Vagina (tissue), 2 donors: ENCODE measurements around the gene SH3BGRL2. TPM values are rescaled to one million over a fixed set of nuclear protein-coding genes. Genes with fewer than 3 reads are reported as not detected.
"Not testable (repeated sequence)": the region's sequence is repeated elsewhere in the genome, so short reads cannot be mapped to it uniquely, and the experiment has no call there.

Experiments
- DNase-seq, 2 donors: peaks; one replicate each; pipeline ENCODE4 v3.0.0-alpha.2; 2017; ENCODE audit errors: extremely low spot score in 2 of 2
- H3K27ac ChIP-seq: fragments of 200-600 bp; sonication (generic); one replicate; pipeline ENCODE4 v1.5.1; 2019
- H3K27me3 ChIP-seq: fragments of 200-600 bp; sonication (generic); one replicate; pipeline ENCODE4 v1.5.1; 2019
- H3K36me3 ChIP-seq, 2 donors: fragments of 200-600 bp; sonication (generic); one replicate each; pipeline ENCODE4 v1.5.1; 2017 to 2019
- H3K4me1 ChIP-seq: fragments of 200-600 bp; sonication (generic); one replicate; pipeline ENCODE4 v1.5.1; 2019
- H3K4me3 ChIP-seq, 2 donors: fragments of 200-600 bp; sonication (generic); 1 replicate in 1 of 2; 2 replicates in 1 of 2; pipeline ENCODE4 v1.5.1; 2016 to 2019
- H3K9me3 ChIP-seq: fragments of 200-600 bp; sonication (generic); one replicate; pipeline ENCODE4 v1.5.1; 2019
- POLR2A ChIP-seq, 2 donors: fragments of 450-650 bp; IDR thresholded peaks; one replicate each; pipeline ENCODE4 v1.6.1; 2017; ENCODE audit warnings: antibody characterized with exemption in 2 of 2, mild to moderate bottlenecking in 2 of 2, moderate library complexity in 2 of 2
- POLR2AphosphoS5 ChIP-seq, 2 donors: sonication (generic); formaldehyde crosslinking; IDR thresholded peaks; one replicate each; pipeline ENCODE4 v1.9.0; 2017; ENCODE audit warnings: antibody characterized with exemption in 2 of 2, mild to moderate bottlenecking in 2 of 2, low read depth in 1 of 2; ENCODE audit not compliant: insufficient read depth in 1 of 2
- intact Hi-C: fragments of 100-400 bp; cut with DNase I; formaldehyde crosslinking; loops from one replicate; pipeline ENCODE4 v1.15.1; 2023
- total RNA-seq: library from RNA; depleted of rRNA; stranded (reverse); fragments of >200 nt; gene quantifications from one replicate; pipeline ENCODE4 v1.2.3, GENCODE V29; 2016
- TF ChIP-seq, protein P1 (sequence below), 3 experiments: fragments of 450-650 bp in 2 of 3; fragments of 200-600 bp in 1 of 3; sonication (generic) in 1 of 3; IDR thresholded peaks; one replicate each; pipeline ENCODE4 v1.5.1; 2017 to 2019; ENCODE audit warnings: antibody characterized with exemption in 3 of 3, mild to moderate bottlenecking in 2 of 3, moderate library complexity in 2 of 3

The SH3BGRL2 gene
- total RNA-seq, 1 donor from 2014 or later, result 38.3 TPM

DNA sequence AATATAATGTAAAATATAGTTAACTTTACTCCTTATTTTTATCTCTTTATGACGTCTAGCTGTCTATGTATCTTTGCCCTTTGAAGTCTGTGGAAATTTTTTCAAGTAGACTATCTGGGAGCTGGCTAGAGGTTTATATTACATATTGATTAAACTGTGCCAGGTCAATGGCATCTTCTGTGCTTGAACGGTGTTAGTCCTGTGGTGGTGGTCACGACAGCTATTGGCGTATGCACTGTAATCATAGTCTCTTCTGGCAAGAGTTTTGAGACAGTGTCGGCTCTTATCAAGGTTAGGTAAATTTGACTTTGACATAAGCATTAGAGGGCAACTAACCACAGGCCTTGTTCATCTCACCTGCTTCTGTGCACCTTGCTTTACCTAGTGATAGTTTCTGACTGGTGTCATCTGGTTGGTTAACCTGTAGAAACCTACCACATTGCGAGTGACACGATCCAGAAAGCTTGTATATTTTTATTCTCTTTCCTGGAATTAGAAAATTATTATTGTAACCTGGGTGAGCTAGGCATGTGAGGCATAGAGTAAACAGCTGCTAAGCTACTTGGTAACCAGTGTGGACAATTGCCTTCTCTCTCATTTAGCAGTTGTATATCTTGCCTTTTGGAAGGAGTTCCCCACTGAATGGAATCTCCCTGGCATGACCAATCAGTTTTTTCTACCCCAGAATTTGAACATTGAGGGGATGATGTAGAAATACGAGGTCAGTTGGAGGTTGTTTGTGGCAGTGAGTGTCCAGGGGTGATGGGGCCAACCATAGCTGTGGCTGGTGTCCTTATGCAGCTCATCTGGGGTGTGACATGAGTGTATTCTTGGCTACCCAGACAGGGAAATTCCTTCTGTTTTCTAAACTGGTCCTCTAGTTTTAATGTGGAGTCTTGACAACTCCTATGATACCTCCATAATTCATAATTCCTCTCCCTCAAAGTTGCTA is 45.9 kb downstream of the SH3BGRL2 start:
- intact Hi-C loops, result no loop called here
- no peak for DNase-seq
- H3K4me1 ChIP-seq, result peaks cover 5% of the 10 kb centered on the region
- no peaks in the 10 kb centered on the region for H3K27me3 ChIP-seq
- no peaks in the 10 kb centered on the region for H3K9me3 ChIP-seq
- H3K36me3 ChIP-seq, result no peaks in the 10 kb centered on the region
- no peak for TF ChIP-seq POLR2AphosphoS5 (IDR thresholded peaks at IDR 0.05; ENCODE audit: insufficient read depth in 1 of 2, low read depth in 1 of 2)
- no peak for TF ChIP-seq POLR2A (IDR thresholded peaks at IDR 0.05)
- TF ChIP-seq, protein P1, sequence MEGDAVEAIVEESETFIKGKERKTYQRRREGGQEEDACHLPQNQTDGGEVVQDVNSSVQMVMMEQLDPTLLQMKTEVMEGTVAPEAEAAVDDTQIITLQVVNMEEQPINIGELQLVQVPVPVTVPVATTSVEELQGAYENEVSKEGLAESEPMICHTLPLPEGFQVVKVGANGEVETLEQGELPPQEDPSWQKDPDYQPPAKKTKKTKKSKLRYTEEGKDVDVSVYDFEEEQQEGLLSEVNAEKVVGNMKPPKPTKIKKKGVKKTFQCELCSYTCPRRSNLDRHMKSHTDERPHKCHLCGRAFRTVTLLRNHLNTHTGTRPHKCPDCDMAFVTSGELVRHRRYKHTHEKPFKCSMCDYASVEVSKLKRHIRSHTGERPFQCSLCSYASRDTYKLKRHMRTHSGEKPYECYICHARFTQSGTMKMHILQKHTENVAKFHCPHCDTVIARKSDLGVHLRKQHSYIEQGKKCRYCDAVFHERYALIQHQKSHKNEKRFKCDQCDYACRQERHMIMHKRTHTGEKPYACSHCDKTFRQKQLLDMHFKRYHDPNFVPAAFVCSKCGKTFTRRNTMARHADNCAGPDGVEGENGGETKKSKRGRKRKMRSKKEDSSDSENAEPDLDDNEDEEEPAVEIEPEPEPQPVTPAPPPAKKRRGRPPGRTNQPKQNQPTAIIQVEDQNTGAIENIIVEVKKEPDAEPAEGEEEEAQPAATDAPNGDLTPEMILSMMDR (IDR thresholded peaks at IDR 0.05), result no peak
- no peak overlapping the region for H3K27ac ChIP-seq
- H3K4me3 ChIP-seq, result no peak overlapping the region

DNA sequence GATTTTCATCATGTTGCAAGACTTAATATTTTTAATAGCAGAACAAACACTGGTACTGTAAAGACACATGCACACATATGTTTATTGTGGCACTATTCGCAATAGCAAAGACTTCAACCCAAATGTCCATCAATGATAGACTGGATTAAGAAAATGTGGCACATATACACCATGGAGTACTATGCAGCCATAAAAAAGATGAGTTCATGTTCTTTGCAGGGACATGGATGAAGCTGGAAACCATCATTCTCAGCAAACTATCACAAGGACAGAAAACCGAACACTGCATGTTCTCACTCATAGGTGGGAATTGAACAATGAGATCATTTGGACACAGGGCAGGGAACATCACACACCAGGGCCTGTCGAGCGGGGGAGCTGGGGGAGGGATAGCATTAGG is 51.6 kb downstream of the SH3BGRL2 start:
- H3K4me3 ChIP-seq, DNase-seq, H3K27ac ChIP-seq, intact Hi-C loops, H3K4me1 ChIP-seq, H3K36me3 ChIP-seq, H3K27me3 ChIP-seq, H3K9me3 ChIP-seq: not testable (repeated sequence)

DNA sequence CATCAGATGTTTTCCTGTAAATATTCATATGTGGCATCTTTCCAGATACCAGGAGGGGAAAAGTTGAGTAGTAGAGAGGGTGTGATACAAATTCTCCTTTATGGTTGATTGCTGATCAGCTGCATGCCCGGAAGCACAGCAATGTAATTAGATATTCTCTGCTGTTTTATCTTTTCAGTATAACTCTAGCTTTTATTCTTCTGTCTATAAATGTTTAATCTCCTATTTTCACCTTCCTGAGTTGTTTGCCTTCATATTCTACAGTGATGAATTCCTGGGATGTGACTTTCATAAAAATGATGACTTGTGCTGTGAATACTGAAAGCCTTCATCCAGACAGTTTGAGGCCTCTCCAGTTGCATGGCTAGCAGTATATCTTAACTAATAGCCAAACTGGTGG is 53.7 kb downstream of the SH3BGRL2 start:
- H3K4me3 ChIP-seq, result no peak overlapping the region
- intact Hi-C loops, result no loop called here

DNA sequence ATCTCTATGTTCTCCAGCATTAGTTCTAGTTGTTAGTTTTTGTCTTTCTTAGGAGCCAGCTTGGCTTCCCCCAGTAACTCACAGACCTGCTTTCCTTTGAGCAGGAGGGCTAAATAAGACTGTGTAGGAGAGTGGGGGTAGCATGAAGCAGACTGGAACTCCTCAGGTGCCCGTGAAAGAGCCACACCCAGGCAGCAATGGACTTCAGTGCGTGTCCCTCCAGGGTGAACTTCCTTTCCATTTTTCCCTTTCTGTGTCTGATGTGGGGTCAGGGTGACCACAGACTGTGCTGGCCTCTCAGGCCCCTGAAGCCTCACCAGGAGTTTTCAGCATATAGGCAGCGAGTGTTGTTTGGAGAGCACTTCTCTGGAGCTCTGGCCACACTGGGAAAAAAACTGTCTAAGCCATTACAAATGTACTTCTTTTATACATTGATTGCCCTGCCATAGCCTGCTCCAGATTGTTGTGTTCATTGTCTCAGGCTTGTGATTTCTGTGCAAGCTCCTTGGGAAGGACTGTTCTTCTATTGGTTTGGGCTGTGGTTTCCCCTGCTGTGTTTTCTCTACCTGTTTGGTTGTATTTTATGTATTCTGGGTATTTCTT is 55.7 kb downstream of the SH3BGRL2 start:
- intact Hi-C loops, result no loop called here
- H3K27ac ChIP-seq, result peak overlapping the region; percentile 37
- H3K36me3 ChIP-seq, result no peaks in the 10 kb centered on the region
- H3K27me3 ChIP-seq, result no peaks in the 10 kb centered on the region
- TF ChIP-seq, protein P1 (IDR thresholded peaks at IDR 0.05), result no peak
- TF ChIP-seq POLR2AphosphoS5 (IDR thresholded peaks at IDR 0.05; ENCODE audit: insufficient read depth in 1 of 2, low read depth in 1 of 2), result no peak
- H3K4me3 ChIP-seq, result no peak overlapping the region
- no peak for DNase-seq
- no peaks in the 10 kb centered on the region for H3K4me1 ChIP-seq
- no peaks in the 10 kb centered on the region for H3K9me3 ChIP-seq

More for the DNA sequence above, 53.7 kb downstream of the SH3BGRL2 start:
- H3K4me1 ChIP-seq, result no peaks in the 10 kb centered on the region
- no peak overlapping the region for H3K27ac ChIP-seq
- H3K9me3 ChIP-seq, result no peaks in the 10 kb centered on the region
- H3K27me3 ChIP-seq, result no peaks in the 10 kb centered on the region
- DNase-seq, result no peak
- no peaks in the 10 kb centered on the region for H3K36me3 ChIP-seq
- TF ChIP-seq POLR2A (IDR thresholded peaks at IDR 0.05), result no peak
- no peak for TF ChIP-seq POLR2AphosphoS5 (IDR thresholded peaks at IDR 0.05; ENCODE audit: insufficient read depth in 1 of 2, low read depth in 1 of 2)
- TF ChIP-seq, protein P1 (IDR thresholded peaks at IDR 0.05), result no peak

DNA sequence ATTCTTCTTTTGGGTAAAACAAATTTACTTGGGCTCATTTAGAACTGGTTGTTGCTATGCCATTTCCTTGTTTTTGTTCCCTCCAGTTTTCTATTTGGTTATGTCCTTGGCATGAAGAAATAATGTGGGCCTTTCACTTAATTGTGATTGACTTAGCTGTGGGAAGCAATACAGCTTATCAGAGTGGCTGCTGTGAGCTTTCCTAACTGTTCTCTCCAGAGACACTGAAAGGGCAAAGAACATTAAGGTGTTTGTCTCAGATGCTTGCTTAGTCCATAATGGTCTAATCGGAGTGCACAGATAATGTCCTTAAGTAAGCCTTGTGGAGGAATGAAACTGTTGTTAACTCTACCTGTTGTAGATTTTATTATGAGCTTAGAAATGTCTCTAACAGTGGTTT is 56.6 kb downstream of the SH3BGRL2 start:
- no peaks in the 10 kb centered on the region for H3K9me3 ChIP-seq
- H3K4me3 ChIP-seq, result no peak overlapping the region
- no peak overlapping the region for H3K27ac ChIP-seq
- TF ChIP-seq, protein P1 (IDR thresholded peaks at IDR 0.05), result no peak
- no peak for TF ChIP-seq POLR2AphosphoS5 (IDR thresholded peaks at IDR 0.05; ENCODE audit: insufficient read depth in 1 of 2, low read depth in 1 of 2)
- no peak for TF ChIP-seq POLR2A (IDR thresholded peaks at IDR 0.05)
- no peaks in the 10 kb centered on the region for H3K27me3 ChIP-seq
- no peaks in the 10 kb centered on the region for H3K36me3 ChIP-seq
- no peak for DNase-seq
- intact Hi-C loops, result no loop called here
- no peaks in the 10 kb centered on the region for H3K4me1 ChIP-seq
